Stimulated activated naive CD8-positive, alpha-beta T cell treated with anti-CD3 and anti-CD28 coated beads, Interleukin-15, Interleukin-2, amounts not matched to agents 100 U/mL and 50 U/mL, for 24 hours (primary cell): Measurements from ENCODE around the gene MED1.

Experiments
- ATAC-seq: fragments of 150-1000 bp; cut with Tn5 transposase; one replicate; pipeline ENCODE4 v1.10.0; 2021
- DNase-seq: peaks from one replicate; pipeline ENCODE4 v3.0.0; 2021

The MED1 gene

DNA sequence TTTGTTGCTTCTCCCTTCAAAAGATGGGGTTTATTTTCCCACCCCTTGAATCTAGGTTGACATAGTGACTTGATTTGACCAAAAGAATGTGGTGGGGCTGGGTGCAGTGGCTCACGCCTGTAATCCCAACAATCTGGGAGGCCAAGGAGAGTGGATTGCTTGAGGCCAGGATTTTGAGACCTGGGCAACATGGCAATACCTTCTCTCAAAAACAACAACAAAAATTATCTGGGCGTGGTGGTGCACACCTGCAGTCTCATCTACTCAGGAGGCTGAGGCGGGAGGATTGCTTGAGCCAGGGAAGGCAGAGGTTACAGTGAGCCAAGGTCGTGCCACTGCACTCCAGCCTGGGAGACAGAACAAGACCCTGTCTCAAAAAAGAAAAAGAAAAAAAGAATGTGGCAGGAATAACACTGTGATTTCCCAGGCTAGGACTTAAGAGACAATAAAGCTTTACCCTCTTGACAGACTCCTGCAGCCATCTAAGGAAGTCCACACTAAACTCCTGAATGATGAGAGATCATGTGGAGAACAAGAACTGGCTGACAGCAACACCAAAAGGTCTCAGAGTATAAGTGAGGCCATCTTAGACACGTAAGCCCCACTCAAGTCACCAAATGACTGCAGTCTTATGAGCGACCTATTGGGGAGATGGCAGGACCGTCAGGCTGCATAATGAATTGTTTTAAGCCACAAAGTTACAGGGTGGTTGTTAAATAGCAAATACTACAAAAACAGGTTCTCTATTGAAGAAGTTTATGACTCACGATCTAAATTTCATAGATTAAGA is 86.6 kb downstream of the MED1 start:
- DNase-seq = no peak
- no peak for ATAC-seq

DNA sequence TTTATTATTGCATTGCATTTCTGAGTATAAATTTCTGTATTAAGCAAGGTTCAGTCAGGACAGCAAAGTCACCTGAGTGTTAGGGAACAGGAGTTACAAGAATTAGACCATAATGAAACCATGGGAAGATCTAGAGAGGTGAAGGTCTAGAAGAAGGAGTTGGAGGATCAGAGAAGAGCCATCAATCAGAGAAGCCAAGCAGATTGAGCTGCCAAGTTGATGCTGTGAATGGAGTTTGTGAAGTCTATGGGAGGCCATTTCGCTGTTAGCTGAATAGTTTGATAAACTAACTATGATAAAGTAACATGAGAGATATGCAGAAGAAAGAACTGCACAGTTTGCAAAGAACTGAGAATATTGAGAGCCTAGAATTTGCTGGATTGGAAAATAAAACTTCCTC is 90.0 kb downstream of the MED1 start:
- DNase-seq (no peak), ATAC-seq (no peak)

DNA sequence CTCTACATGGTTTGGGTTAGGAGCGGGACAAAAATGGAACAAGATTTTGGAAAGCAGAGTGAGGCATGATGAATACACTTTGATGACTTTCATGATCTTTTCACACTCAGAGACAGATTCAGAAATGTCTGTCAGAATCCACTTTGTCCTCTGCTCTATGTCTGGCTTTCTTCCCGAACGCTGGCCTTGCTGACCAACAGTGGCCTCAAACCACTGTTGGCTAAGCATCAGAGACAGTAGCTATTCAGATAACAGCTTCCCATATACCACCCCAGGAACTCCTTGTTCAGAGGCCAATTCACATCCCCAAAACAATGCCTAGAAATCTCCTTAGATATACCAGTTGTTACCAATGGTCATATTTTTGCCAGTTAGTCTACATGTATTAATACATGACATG is 90.5 kb downstream of the MED1 start:
- DNase-seq (no peak), ATAC-seq (no peak)

DNA sequence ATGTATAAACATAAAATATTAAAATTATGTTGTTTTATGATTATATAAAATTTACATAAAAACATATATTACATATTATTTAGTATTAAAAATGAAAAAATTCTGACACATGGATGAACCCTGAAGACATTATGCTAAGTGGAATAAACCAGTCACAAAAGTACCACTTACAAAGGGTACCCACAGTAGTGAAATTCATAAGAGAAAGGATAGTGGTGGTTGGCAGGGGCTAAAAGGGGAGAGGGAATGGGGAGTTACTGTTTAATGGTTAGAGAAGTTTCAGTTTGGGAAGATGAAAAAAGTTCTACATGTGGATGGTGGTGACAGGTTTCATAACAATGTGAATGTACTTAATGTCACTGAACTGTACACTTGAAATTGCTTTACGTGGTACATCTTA is 91.1 kb downstream of the MED1 start:
- DNase-seq = no peak
- peak; percentile 59 for ATAC-seq

DNA sequence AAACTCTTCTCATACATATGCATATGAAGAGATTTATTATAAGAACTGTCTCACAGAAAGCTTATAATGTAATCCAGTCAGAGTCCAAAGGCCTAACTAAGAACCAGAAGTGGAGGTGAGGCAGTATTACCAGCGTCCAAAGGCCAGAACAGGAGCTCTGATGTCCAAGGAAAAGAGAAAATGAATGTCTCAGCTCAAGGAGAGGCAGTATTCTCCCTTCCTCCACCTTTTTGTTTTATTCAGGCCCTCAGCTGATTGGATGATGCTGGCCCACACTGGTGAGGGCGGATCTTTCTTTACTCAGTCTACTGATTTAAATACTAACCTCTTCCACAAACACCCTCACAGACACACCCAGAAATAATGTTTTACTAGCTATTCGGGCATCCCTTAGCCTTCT is 93.1 kb downstream of the MED1 start:
- DNase-seq (no peak), ATAC-seq (no peak)

DNA sequence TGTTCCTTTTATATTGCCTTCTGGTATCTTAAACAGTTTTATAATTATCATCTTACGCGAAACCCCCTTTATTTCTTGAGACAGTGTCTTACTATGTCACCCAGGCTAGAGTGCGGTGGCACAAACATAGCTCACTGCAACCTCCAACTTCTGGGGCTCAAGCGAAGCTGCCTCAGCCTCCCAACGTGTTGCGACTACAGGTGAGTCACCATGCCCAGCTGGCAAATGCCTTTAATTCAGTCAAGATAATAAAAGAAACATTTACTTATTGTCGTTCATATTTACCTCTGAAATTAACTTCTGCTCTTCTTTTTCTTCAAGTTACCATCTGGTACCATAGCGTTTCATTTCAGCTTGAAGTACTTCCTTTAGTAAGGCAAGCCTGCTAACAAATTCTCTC is 93.6 kb downstream of the MED1 start:
- DNase-seq (no peak), ATAC-seq (no peak)
